Hippocampal formation (tissue), 2 donors: Measurements from ENCODE around the gene OR2T5.
"Not testable (repeated sequence)": the region's sequence is repeated elsewhere in the genome, so short reads cannot be mapped to it uniquely, and the experiment has no call there.

Source experiments
- DNase-seq, 2 donors: peaks; one replicate each; lab custom pipeline; 2025; lab: John Stamatoyannopoulos, UW

The OR2T5 gene

DNA sequence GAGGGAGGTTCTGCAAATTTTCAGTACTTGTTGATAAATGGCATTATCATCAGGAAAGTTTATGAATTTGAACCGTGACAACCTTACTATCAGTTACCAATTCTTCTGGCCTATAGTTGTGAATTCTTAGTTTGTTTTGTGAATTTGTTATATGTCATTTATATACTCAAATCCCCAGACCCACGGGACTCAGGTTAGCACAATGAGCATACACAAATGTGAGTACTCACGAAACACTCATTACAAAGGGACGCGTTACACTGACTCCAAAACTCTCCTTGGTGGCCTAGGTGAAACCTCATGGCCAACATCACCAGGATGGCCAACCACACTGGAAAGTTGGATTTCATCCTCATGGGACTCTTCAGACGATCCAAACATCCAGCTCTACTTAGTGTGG lies at the start of gene OR2T5:
OR2T5 (plus strand) TSS at position 301 of the 400 bp plus-strand sequence; CDS start at position 301, 0 bp downstream.
- DNase-seq: not testable (repeated sequence)

GRCh38 chr1:248438668-248439067 lies 49.7 kb upstream of the OR2T5 start:
- not testable (repeated sequence) for DNase-seq

GRCh38 chr1:248439283-248439682 lies 49.1 kb upstream of the OR2T5 start:
- DNase-seq: not testable (repeated sequence)

GRCh38 chr1:248442500-248443277 lies 45.7 kb upstream of the OR2T5 start:
- not testable (repeated sequence) for DNase-seq

- not testable (repeated sequence) for DNase-seq
Observed at GRCh38 chr1:248444603-248445002, 43.8 kb upstream of the OR2T5 start.

- DNase-seq: not testable (repeated sequence)
Observed at GRCh38 chr1:248445399-248445798, 43.0 kb upstream of the OR2T5 start, which contains the start of gene OR2T2. Gene OR2T2 (plus strand): TSS chr1:248445637. CDS start chr1:248452798, 7,161 bp downstream.

DNA sequence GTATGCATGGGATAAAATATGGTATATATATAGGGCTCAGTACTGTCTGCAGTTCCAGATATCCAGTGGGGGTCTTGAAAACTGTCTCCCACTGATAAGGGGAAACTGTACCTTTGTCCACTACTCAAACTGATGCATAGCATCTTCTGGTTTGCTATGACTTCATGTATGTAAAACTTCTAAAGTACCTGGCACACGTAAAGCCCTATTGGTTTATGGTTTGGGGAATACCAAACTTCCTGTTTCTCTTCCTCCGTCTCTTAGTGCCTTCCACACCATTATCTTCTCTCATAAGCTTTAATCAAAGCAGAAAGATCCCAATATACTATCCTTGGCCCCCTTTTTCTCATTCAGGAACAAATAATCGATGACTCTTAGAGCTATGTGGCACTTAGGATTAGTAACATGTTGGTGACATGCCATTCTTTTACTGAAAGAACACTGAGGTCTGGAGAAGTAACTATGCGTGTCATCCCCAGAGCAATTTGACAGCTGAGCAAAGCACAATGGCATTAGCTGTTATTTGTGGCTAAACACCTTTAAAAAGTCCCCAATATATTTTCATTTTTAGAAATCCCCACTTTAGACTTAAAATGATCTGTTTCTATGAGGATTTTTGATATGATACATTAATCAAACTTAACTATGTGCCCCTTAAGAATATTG lies 39.8 kb upstream of the OR2T5 start:
- not testable (repeated sequence) for DNase-seq

- DNase-seq: not testable (repeated sequence)
Observed at GRCh38 chr1:248449821-248450465, 38.4 kb upstream of the OR2T5 start.

DNA sequence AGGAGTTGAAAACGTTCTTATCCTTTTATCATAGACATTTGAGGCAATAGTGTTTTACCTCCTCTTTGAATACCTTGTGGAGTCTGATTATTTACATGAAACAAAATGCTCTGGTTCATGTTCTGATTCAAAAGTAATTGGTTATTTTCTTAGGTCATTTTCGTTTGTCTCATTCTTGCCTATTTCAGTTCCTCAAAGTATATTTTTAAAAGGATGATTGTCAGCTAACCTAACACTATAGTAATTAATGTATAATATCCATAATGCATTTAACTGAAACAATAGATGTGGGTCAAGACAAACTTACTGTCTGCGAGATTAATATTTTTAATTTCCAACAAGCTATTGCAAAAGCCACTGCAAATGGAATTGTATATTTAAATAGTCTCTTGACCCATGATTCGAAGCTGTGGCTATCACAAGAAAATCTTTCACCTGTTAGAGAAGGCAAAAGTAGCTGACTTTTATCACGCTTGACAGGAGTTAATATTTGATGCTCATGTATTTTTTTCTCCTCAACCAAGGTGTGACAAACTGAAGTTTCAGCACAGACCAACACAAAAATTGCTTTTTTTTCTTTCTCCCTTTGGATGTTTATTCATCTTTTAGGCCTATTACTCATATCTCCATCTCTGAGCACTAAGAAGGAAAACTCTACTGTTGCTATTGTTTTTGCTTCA lies 37.8 kb upstream of the OR2T5 start:
- DNase-seq: not testable (repeated sequence)

DNA sequence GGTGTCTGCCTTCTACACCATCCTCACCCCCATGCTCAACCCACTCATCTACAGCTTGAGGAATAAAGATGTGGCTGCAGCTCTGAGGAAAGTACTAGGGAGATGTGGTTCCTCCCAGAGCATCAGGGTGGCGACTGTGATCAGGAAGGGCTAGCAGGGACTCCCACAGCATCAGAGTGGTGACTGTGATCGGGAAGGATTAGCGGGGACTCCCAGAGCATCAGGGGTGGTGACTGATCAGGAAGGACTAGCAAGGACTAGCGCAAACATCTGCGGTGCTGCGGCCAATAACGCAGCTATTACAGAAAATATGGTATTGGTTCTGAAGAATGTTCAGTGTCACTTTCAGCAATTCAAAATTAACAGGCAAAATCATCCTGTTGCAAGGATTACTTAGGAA lies 34.8 kb upstream of the OR2T5 start:
- not testable (repeated sequence) for DNase-seq

- not testable (repeated sequence) for DNase-seq
Observed at GRCh38 chr1:248455045-248455444, 33.3 kb upstream of the OR2T5 start.

DNA sequence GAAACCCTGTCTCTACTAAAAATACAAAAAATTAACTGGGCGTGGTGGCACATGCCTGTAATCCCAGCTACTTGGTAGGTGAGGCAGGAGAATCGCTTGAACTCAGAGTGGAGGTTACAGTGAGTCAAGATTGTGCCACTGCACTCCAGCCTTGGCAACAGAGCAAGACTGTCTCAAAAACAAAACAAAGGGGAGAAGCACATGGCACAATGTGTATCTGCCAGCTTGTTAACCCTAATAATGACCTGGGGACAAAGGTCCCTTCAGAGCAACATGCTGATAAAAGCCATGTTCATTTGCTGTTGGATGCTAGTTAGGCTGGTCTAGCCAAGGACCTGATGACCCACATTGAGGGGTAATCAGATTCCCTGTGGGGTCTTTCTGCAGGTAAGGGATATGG lies 31.8 kb upstream of the OR2T5 start:
- DNase-seq: not testable (repeated sequence)

- not testable (repeated sequence) for DNase-seq
Observed at GRCh38 chr1:248459117-248459516, 29.3 kb upstream of the OR2T5 start.

DNA sequence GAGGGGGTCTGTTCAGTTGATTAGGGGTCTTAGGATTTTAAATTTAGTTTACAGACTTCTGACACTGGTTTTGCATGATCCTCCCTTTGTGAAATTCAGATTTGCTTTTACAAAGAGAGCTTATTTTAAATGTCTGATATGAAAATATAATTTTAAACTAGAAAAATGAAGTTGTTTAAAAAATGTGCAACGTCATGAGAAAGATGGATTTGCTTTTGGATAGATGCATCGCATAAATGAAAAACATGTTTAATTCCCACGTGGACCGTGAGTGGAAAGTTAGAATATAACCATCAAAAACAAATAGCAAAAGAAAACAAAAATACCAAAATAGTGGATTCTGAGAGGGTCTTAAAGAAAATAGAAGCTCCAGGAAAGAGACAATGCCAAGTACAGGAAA lies 17.2 kb upstream of the OR2T5 start:
- DNase-seq: no peak

DNA sequence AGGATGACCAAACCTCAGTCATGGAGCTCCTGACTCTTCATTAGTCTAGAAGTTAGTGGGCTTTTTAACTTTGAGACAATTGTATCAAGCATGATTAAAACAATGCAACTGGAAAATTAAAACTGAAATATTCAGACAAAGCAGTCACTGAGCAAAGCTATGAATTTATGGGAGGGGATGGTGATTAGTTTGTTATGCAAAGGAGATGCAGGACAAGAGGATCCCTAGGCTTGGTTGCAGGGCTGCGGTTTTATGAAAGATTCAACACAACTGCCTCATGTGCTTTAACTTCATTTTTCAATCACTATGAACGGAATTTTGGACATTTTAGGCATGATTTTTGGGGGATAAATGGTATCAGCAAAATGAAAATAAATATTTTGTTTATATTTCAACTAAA lies 16.3 kb upstream of the OR2T5 start:
- not testable (repeated sequence) for DNase-seq

GRCh38 chr1:248473051-248473450 lies 15.3 kb upstream of the OR2T5 start, which contains the start of gene OR2T3:
Gene OR2T3 (plus strand): TSS chr1:248473351. CDS start chr1:248473351, 0 bp downstream.
- not testable (repeated sequence) for DNase-seq

DNA sequence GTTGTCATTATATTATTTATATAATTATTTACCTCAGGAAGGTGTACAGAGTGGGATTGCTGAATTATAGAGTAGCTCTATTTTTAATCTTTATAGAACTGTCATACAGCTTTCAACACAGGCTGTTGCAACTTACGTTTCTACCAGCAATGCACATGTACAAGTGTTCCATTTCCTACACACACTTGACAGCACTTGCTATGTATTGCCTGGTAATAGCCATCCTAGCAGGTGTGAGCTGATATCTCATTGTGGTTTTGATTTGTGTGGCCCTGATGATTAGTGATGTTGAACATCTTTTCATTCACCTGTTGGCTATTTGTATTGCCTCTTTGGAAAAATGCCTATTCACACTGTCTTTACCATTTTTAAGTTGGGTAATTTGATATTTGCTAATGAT lies 12.7 kb upstream of the OR2T5 start:
- not testable (repeated sequence) for DNase-seq

DNA sequence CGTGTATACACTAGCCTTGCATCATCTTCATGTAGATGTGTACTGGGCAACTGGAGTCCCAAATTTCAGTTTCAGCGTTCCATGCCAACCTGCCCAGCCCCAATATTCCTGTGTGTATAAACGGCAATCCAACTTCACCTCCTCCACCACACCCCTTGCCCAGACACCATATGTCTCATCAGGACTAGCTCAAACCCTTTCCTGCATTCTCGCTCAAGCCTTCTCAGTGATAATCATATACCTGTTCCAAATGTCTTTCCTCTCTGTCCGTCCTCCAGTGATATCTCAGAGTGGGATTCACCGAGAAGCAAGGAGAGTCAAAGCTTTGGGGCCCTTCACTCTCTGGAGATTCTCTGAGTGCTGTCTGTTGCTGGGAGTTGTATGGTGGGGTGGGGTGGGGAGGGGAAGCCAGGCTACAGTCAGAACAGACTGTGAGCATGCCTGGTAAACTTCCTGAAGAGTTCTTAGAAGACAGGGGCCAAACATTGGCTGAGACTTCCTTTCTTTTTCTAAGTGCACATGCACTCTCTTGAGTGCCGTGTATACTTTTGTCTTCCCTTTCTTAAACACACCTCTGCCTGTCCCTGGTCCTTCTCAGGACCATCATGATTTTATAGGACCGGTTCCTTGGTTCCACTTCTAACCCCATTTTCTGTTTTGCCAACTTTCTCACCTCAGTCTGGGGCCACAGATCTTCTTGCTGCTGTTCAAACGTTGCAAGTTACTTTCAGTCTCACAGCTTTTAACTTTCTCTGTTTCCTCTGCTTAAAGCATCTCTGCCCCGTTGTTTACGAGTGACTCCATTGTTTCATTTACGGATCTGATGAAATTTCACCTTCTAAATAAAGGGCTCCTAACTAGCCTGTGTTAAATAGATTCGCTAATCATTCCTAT lies 6.5 kb upstream of the OR2T5 start:
- DNase-seq: not testable (repeated sequence)

DNA sequence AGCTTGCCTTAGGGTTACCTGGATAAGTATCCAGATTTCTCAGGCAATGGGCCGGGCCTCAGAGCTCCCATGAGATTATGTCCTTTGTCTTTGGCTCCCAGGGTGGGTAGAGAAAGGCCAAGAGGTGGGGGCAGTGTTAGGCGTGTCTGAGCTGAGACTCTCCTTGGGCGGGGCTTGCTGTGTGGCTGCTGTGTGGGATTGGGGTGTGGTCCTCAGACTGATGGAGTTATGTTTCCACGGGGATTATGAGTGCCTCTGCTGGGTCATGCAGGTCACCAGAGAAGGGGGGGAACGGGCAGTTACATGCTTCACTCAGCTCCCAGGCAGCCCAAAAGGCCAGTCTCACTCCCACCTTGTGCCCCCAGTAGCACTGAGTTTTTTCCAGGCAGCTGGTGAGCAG lies 8.3 kb downstream of the OR2T5 start:
- DNase-seq: not testable (repeated sequence)

- DNase-seq: not testable (repeated sequence)
Observed at GRCh38 chr1:248500305-248501035, 12.1 kb downstream of the OR2T5 start.
